ENCODE results near the gene HMG20B.

HMG20B gene

GRCh38 chr19:3625996-3626472, 53.3 kb downstream of the HMG20B start:
- TF ChIP-seq CTCF (IDR thresholded peaks at IDR 0.05; ENCODE audit: low read depth, low read length) (no peak), EZH2phosphoT487 (IDR thresholded peaks at IDR 0.05; ENCODE audit: low read depth) (no peak)
- H3K9me3 ChIP-seq (ENCODE audit: insufficient read depth, low read length) = no peaks in the 10 kb centered on the region
- peaks cover 12% of the 10 kb centered on the region for H3K4me1 ChIP-seq (ENCODE audit: low read length)
- peak overlapping the region; percentile 93 for H3K4me3 ChIP-seq (ENCODE audit: low read length)
- peak overlapping the region; percentile 76 for H3K9ac ChIP-seq (ENCODE audit: low read length)
- no peak overlapping the region for H2AFZ ChIP-seq (ENCODE audit: low read depth, low read length)
- peak overlapping the region; percentile 99 for H3K4me2 ChIP-seq (ENCODE audit: low read length)
- H3K27ac ChIP-seq (ENCODE audit: low read length) = 0 out of 2 replicates have a peak overlapping the region, but pooled peaks have one; percentile 72
- H3K79me2 ChIP-seq (ENCODE audit: low read length) = peaks cover 32% of the 10 kb centered on the region
- peaks cover 13% of the 10 kb centered on the region; the same call in 1 of the 2 replicates for H4K20me1 ChIP-seq (ENCODE audit: insufficient read depth, low read length)
- H3K27me3 ChIP-seq (ENCODE audit: low read depth, low read length) = no peaks in the 10 kb centered on the region
- peaks cover 16% of the 10 kb centered on the region for H3K36me3 ChIP-seq (replicated peaks; ENCODE audit: low read depth, low read length)

GRCh38 chr19:3626473-3627350, 54.0 kb downstream of the HMG20B start, which contains the start of gene CACTIN:
Gene CACTIN, minus strand, starts transcription at chr19:3626790. Its CDS starts 28 bp downstream, at chr19:3626762.
- TF ChIP-seq CTCF (IDR thresholded peaks at IDR 0.05; ENCODE audit: low read depth, low read length) (0 out of 2 replicates have a peak, but pooled peaks have one; percentile 4), EZH2phosphoT487 (IDR thresholded peaks at IDR 0.05; ENCODE audit: low read depth) (no peak)
- Histone ChIP-seq H3K27me3 (ENCODE audit: low read depth, low read length) (no peaks in the 10 kb centered on the region), H2AFZ (ENCODE audit: low read depth, low read length) (peak within 1 kb of the TSS; percentile 35; the same call in 1 of the 2 replicates), H3K27ac (ENCODE audit: low read length) (peak within 1 kb of the TSS; percentile 72), H3K36me3 (replicated peaks; ENCODE audit: low read depth, low read length) (peaks cover 15% of the 10 kb centered on the region), H3K79me2 (ENCODE audit: low read length) (peaks cover 32% of the 10 kb centered on the region), H3K9ac (ENCODE audit: low read length) (peak within 1 kb of the TSS; percentile 76), H3K9me3 (ENCODE audit: insufficient read depth, low read length) (no peaks in the 10 kb centered on the region), H4K20me1 (ENCODE audit: insufficient read depth, low read length) (peaks cover 13% of the 10 kb centered on the region; the same call in 1 of the 2 replicates), H3K4me3 (ENCODE audit: low read length) (peak within 1 kb of the TSS; percentile 93), H3K4me2 (ENCODE audit: low read length) (peak within 1 kb of the TSS; percentile 99), H3K4me1 (ENCODE audit: low read length) (peaks cover 12% of the 10 kb centered on the region)

GRCh38 chr19:3627351-3627723, 54.6 kb downstream of the HMG20B start:
- Histone ChIP-seq H2AFZ (ENCODE audit: low read depth, low read length) (peak overlapping the region; percentile 35; the same call in 1 of the 2 replicates), H3K79me2 (ENCODE audit: low read length) (peaks cover 32% of the 10 kb centered on the region), H3K4me2 (ENCODE audit: low read length) (peak overlapping the region; percentile 99), H3K9me3 (ENCODE audit: insufficient read depth, low read length) (no peaks in the 10 kb centered on the region), H3K4me1 (ENCODE audit: low read length) (peaks cover 12% of the 10 kb centered on the region), H3K27ac (ENCODE audit: low read length) (no peak overlapping the region), H3K36me3 (replicated peaks; ENCODE audit: low read depth, low read length) (peaks cover 13% of the 10 kb centered on the region), H3K27me3 (ENCODE audit: low read depth, low read length) (no peaks in the 10 kb centered on the region), H3K9ac (ENCODE audit: low read length) (peak overlapping the region; percentile 14; the same call in 1 of the 2 replicates), H3K4me3 (ENCODE audit: low read length) (peak overlapping the region; percentile 93), H4K20me1 (ENCODE audit: insufficient read depth, low read length) (peaks cover 13% of the 10 kb centered on the region; the same call in 1 of the 2 replicates)
- TF ChIP-seq CTCF (IDR thresholded peaks at IDR 0.05; ENCODE audit: low read depth, low read length) = no peak
- no peak for TF ChIP-seq EZH2phosphoT487 (IDR thresholded peaks at IDR 0.05; ENCODE audit: low read depth)
